HCT116 (cell line): ENCODE measurements around the gene MPV17.

Source experiments
- ZNF274 ChIP-seq: fragments of 200-500 bp; sonication (Bioruptor generic); IDR thresholded peaks from 2 replicates; pipeline ENCODE4 v1.6.1; 2014; ENCODE audit warnings: mild to moderate bottlenecking, low read depth, low read length, inconsistent platforms
- TF ChIP-seq, protein P1 (sequence below), 3 experiments: fragments of 200-600 bp in 1 of 3; sonication (generic) in 1 of 3; IDR thresholded peaks in 2 of 3; conservative IDR thresholded peaks in 1 of 3; 2 replicates each; pipeline ENCODE4 v1.5.1; 2012 to 2017; ENCODE audit warnings: low read depth in 2 of 3, low read length in 2 of 3, antibody characterized with exemption in 1 of 3, borderline replicate concordance in 1 of 3, control low read depth in 1 of 3, mild to moderate bottlenecking in 1 of 3, mixed read lengths in 1 of 3, mixed run types in 1 of 3, moderate library complexity in 1 of 3; ENCODE audit not compliant: insufficient read depth in 1 of 3

DNA sequence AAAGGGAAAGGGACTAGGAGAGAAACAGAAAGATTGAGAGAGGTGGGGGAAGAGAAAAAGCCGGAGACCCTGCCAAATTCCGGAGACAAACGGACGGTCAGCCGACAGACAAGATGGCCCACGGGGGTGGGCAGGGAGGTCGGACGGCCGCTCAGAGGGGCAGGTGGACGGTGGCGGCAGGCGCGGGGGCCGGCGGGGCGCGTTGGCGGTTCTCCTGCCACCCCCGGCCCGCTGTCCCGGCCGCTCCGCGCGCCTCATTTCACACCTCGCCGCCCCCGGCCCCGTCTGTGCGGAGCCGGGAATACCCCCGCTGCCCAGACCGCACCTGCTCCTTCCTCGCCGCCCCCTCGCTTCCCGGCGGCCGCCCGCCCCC lies 61.0 kb downstream of the MPV17 start:
- TF ChIP-seq, protein P1, sequence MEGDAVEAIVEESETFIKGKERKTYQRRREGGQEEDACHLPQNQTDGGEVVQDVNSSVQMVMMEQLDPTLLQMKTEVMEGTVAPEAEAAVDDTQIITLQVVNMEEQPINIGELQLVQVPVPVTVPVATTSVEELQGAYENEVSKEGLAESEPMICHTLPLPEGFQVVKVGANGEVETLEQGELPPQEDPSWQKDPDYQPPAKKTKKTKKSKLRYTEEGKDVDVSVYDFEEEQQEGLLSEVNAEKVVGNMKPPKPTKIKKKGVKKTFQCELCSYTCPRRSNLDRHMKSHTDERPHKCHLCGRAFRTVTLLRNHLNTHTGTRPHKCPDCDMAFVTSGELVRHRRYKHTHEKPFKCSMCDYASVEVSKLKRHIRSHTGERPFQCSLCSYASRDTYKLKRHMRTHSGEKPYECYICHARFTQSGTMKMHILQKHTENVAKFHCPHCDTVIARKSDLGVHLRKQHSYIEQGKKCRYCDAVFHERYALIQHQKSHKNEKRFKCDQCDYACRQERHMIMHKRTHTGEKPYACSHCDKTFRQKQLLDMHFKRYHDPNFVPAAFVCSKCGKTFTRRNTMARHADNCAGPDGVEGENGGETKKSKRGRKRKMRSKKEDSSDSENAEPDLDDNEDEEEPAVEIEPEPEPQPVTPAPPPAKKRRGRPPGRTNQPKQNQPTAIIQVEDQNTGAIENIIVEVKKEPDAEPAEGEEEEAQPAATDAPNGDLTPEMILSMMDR (IDR thresholded peaks at IDR 0.05 in 2 of 3, conservative IDR thresholded peaks at IDR 0.05 in 1 of 3; ENCODE audit: borderline replicate concordance in 1 of 3, insufficient read depth in 1 of 3, low read depth in 2 of 3, low read length in 2 of 3) = no peak
- no peak for TF ChIP-seq ZNF274
